ELF-1 (cell line): ENCODE results near the gene LCN6.
"Not testable (repeated sequence)": the region's sequence is repeated elsewhere in the genome, so short reads cannot be mapped to it uniquely, and the experiment has no call there.

Source experiments
- DNase-seq: peaks from one replicate; pipeline ENCODE4 v3.0.0-alpha.2; 2016; ENCODE audit warnings: low read depth, low spot score

LCN6 gene

GRCh38 chr9:136748201-136748600 lies at the start of gene LCN6:
Gene LCN6, minus strand, starts transcription at chr9:136748525. Its CDS starts 42 bp downstream, at chr9:136748483.
- DNase-seq: no peak

GRCh38 chr9:136796775-136797347 lies 48.5 kb upstream of the LCN6 start:
- DNase-seq: peak; percentile 74

GRCh38 chr9:136796238-136796774 lies 48.0 kb upstream of the LCN6 start, which contains the start of gene CCDC183:
Gene CCDC183, plus strand, starts transcription at chr9:136796338. Its CDS starts 60 bp downstream, at chr9:136796398.
- no peak for DNase-seq

DNA sequence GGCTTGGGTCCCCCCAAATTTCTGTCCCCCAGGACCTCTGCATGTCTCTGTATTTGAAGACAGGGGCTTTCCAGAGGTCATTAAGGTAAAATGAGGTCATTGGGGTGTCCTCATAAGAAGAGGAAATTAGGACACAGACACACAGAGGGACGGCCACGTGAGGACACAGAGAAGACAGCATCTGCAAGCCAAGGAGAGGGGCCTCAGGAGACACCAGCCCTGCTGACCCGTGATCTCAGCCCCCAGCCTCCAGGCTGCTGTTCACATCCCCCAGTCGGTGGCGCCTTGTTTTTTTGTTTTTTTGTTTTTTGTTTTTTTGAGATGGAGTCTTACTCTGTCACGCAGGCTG lies 46.6 kb upstream of the LCN6 start:
- DNase-seq: no peak

DNA sequence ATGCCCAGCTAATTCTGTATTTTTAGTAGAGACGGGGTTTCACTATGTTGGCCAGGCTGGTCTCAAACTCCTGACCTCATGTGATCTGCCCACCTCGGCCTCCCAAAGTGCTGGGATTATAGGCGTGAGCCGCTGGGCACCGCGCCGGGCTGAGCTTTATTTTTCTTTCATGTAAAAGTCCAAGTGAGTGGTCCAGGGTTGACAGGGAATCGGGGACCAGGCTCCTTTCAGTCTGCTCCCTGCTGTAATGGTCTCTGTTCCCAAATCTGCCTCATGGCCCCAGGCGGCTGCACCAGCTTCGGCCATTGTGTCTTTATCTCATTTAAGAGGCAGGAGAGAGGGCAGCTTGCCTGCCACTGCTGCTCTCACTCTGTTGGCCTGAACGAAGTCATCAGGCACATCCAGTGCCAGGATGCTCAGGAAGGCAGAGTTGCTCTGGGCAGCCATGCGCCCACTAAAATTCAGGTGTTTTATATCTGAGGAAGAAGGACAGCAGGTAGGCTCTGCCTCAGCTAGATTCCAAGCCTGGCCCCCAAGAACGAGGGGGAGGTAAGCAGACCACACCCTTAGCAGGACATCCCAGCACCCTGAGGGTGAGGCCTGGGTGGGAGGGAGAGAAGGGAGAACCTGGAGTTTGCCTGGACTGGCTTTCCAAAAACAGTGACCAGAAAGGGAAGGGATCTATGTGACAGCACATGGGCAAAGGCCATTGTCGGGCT lies 46.1 kb upstream of the LCN6 start:
- no peak for DNase-seq

- peak; percentile 54 for DNase-seq
Observed at GRCh38 chr9:136793086-136793946, 45.0 kb upstream of the LCN6 start.

DNA sequence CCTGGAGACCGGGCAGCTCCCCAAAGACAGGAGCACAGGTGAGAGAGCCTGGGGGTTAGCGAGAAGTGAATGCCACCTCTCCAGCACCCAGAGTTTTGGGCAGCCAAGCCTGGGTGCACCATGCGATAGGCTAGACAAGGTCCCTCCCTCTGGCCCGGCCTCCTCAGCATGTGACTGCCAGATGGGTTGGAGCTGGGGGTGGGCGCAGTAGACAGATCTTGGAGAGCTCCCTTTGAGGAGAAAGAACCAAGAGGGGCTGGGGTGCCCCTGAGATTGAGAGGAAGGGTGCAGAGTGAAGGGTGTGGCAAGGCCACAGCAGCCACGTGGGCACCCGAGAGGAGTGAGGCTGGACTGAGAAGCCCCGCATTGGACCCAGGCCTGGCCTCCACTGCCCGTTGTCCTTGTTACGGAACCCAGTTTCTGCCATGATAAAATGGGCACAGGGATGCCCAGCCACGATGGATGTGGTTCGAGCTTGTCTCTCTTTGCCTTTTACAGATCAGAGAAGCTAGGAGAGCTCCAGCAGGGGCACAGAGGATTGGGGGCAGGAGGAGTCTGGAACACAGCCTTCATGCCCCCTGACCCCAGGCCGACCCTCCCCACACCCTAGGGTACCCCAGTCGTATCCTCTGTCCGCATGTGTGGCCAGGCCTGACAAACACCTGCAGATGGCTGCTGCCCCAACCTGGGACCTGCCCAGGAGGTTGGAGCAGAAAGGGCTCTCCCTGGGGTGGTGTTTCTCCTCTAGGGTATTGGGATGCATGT lies 44.2 kb upstream of the LCN6 start:
- DNase-seq: no peak

GRCh38 chr9:136791516-136792276 lies 43.4 kb upstream of the LCN6 start:
- DNase-seq: peak; percentile 89

DNA sequence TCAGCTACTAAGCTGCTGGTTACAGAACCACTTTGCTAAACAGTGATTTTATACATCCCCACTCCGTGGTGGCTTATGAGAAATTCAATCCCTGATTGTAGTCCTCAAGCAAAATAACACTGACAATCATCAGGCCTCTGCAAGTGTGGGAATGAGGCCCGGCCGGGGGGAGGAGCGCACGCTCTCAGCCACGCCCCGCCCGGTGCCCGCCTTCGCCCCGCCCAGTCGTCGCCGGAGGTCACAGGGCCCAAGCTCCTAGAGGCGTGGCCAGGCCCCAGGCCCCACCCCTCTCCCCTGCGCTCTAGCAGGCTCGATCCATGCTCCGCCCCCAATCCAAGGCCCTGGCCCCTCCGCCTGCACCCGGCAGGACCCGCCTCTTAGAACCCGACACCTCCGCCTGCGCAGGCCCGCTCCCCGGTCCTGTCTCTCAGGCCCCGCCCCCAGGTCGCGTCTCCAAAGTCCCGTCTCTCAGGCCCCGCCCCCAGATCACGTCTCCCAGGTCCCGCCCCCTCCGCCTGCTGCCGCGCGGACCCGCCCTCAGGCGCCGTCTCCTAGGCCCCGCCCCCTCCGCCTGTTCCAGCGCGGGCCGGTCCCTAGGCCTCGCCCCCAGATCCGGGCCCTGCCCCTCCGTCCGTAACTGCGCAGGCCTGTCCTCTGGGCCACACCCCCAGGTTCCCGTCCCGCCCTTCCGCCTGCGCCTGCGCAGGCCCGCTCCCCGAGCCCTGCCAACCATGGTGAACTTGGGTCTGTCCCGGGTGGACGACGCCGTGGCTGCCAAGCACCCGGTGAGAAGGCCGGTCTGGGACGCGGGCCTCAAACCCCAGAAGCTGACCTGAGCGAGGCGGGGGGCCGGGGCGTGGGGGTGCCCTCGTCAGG lies 42.6 kb upstream of the LCN6 start, which contains the start of gene TMEM141:
Gene TMEM141, plus strand, starts transcription at position 705 of the 876 bp plus-strand sequence. Its CDS starts 27 bp downstream, at position 732.
- peak; percentile 99 for DNase-seq

DNA sequence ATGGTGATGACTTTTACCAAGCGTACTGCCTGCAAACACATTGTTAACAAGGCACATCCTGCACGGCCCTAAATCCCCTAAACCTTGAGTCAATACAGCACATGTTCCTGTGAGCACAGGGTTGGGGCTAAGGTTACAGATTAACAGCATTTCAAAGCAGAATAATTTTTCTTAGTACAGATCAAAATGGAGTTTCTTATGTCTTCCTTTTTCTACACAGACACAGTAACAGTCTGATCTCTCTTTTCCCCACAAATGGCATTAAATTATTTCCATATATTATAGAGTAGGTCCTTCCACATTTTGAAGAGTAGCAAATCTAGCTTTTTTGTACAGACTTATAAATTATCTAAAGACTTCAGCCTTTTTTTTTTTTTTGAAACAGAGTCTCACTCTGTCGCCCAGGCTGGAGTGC lies 41.2 kb upstream of the LCN6 start:
- no peak for DNase-seq

- DNase-seq: peak; percentile 75
Observed at GRCh38 chr9:136788644-136789522, 40.6 kb upstream of the LCN6 start.

GRCh38 chr9:136787690-136788400 lies 39.5 kb upstream of the LCN6 start:
- DNase-seq: peak; percentile 81

DNA sequence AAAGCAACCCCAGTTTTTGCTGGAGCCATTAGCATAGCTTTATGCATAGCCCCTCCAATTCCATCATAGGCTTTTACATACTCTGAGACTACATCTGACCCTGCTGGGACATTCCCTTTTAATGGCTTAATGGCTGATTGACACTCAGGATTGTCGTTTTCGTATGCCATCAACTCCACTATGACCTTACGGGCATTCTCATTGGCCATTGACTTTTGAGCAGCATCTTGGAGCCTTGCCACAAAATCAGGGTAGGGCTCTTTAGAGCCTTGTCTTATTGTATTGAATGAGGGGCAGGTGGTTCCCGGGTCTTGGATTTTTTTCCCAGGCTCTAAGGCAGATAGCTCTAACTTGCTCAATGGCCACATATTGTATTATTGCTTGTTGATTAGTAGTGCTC lies 38.7 kb upstream of the LCN6 start:
- not testable (repeated sequence) for DNase-seq

- no peak for DNase-seq
Observed at GRCh38 chr9:136786451-136786850, 38.1 kb upstream of the LCN6 start.

GRCh38 chr9:136785565-136786355 lies 37.4 kb upstream of the LCN6 start:
- not testable (repeated sequence) for DNase-seq

DNA sequence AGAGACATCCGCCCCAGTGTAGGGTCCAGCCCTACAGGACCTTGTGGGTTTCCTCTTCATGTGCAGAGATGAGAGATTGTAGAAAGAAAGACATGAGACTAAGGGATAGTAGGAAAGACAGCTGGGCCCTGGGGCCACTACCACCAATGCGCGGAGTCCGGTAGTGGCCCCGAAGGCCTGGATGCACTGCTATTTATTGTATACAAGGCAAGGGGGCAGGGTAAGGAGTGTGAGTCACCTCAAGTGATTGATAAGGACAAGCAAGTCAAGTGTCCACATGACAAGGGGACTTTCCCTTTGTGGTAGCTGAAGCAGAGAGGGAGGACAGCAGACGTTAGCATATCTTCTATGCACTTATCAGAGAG lies 36.7 kb upstream of the LCN6 start:
- DNase-seq: peak; percentile 71
